Panc1 (cell line): ENCODE measurements around the gene PIGA.

Source experiments
- POLR2AphosphoS5 ChIP-seq: IDR thresholded peaks from 2 replicates; pipeline ENCODE4 v1.6.1; 2012; ENCODE audit warnings: mild to moderate bottlenecking, low read depth, low read length, moderate library complexity
- SIN3A ChIP-seq: IDR thresholded peaks from 2 replicates; pipeline ENCODE4 v1.6.1; 2012; ENCODE audit warnings: low read depth, mild to moderate bottlenecking, low read length, moderate library complexity, borderline replicate concordance; ENCODE audit not compliant: insufficient read depth
- TCF7L2 ChIP-seq: IDR thresholded peaks from 2 replicates; pipeline ENCODE4 v1.6.1; 2011; ENCODE audit warnings: mild to moderate bottlenecking, low read depth, low read length, inconsistent platforms
- TF ChIP-seq, protein P1 (sequence below): fragments of 450-650 bp; IDR thresholded peaks from 2 replicates; pipeline ENCODE4 v1.5.1; 2017; ENCODE audit warnings: mild to moderate bottlenecking
- TF ChIP-seq, protein P2 (sequence below), 2 experiments: IDR thresholded peaks; 2 replicates each; pipeline ENCODE4 v1.6.1; 2011 to 2012; ENCODE audit warnings: low read depth in 2 of 2, control low read depth in 1 of 2, low read length in 1 of 2, mild to moderate bottlenecking in 1 of 2, moderate library complexity in 1 of 2; ENCODE audit not compliant: insufficient read depth in 1 of 2

DNA sequence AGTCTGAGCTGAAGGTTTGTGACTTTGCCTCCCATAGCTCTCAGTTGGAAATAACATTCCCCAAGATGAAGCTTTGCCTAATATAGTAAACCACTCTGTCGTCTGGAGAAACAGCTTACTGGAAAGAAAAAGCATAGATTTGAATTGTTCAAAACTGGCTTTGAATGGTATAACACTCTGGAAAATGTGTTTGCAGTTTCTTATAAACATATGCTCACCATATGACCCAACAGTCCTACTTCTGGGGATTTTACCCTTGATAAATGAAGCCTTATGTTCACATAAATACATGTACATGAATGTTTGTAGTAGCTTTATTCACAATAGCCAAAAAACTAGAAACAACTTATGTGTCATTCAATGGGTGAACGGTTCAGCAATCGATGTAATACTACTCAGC, 38.7 kb upstream of the PIGA start:
- TF ChIP-seq, protein P1, sequence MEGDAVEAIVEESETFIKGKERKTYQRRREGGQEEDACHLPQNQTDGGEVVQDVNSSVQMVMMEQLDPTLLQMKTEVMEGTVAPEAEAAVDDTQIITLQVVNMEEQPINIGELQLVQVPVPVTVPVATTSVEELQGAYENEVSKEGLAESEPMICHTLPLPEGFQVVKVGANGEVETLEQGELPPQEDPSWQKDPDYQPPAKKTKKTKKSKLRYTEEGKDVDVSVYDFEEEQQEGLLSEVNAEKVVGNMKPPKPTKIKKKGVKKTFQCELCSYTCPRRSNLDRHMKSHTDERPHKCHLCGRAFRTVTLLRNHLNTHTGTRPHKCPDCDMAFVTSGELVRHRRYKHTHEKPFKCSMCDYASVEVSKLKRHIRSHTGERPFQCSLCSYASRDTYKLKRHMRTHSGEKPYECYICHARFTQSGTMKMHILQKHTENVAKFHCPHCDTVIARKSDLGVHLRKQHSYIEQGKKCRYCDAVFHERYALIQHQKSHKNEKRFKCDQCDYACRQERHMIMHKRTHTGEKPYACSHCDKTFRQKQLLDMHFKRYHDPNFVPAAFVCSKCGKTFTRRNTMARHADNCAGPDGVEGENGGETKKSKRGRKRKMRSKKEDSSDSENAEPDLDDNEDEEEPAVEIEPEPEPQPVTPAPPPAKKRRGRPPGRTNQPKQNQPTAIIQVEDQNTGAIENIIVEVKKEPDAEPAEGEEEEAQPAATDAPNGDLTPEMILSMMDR: no peak
- TF ChIP-seq SIN3A (no peak), POLR2AphosphoS5 (no peak), TCF7L2 (no peak)
- TF ChIP-seq, protein P2, sequence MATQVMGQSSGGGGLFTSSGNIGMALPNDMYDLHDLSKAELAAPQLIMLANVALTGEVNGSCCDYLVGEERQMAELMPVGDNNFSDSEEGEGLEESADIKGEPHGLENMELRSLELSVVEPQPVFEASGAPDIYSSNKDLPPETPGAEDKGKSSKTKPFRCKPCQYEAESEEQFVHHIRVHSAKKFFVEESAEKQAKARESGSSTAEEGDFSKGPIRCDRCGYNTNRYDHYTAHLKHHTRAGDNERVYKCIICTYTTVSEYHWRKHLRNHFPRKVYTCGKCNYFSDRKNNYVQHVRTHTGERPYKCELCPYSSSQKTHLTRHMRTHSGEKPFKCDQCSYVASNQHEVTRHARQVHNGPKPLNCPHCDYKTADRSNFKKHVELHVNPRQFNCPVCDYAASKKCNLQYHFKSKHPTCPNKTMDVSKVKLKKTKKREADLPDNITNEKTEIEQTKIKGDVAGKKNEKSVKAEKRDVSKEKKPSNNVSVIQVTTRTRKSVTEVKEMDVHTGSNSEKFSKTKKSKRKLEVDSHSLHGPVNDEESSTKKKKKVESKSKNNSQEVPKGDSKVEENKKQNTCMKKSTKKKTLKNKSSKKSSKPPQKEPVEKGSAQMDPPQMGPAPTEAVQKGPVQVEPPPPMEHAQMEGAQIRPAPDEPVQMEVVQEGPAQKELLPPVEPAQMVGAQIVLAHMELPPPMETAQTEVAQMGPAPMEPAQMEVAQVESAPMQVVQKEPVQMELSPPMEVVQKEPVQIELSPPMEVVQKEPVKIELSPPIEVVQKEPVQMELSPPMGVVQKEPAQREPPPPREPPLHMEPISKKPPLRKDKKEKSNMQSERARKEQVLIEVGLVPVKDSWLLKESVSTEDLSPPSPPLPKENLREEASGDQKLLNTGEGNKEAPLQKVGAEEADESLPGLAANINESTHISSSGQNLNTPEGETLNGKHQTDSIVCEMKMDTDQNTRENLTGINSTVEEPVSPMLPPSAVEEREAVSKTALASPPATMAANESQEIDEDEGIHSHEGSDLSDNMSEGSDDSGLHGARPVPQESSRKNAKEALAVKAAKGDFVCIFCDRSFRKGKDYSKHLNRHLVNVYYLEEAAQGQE (IDR thresholded peaks at IDR 0.05; ENCODE audit: insufficient read depth in 1 of 2, low read depth in 2 of 2, low read length in 1 of 2): no peak
